Fibroblast of peridontal ligament (primary cell): Measurements from ENCODE around the gene SPRN.
"Not testable (repeated sequence)": the region's sequence is repeated elsewhere in the genome, so short reads cannot be mapped to it uniquely, and the experiment has no call there.

ENCODE experiments used
- DNase-seq: peaks from one replicate; pipeline ENCODE4 v3.0.0-alpha.2; 2010; ENCODE audit errors: extremely low read depth

SPRN gene

DNA sequence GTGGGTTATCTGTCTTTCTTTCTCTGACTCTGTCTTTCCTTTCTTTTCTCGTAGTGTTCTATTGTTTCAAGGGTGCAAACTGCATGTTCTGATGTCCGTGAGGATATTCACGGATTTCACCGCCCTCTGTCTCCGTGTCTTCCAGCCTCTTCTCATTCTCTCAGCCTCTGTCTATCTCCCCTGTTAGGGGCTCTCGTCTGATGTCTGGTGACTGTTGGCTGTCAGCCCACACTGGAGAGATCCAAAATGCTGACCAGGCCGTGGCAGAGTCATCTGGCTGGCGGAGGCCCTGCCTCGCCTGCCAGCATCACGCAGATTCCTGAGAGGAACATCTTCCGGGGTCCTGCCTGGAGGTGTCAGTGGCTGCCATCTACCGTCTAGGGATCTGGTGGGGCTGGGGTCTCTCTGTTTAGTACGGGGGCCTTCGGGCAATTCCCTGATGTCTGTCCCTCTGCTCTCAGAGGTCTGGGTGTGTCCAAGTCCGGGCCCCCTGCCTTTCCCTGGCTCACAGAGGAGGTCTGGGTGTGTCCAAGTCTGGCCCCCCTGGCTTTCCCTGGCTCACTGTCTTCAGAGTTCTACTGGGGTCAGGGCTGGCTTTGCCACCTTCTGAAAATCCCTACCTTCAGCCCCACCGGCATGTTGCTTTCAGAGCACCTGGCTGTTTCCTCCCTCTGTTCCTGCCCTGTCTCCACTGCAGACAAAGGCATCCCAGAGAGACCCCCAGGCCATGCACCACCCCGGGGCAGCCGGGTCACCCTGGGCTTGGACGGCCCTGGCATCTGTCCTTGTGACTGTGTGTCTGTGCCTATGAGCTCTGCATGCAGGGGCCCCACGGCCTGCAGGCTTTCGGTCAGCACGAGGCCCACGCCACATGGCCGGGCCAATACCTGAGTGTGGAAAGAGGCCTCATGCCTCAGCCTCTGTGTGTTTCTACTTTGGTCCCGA, 15.4 kb upstream of the SPRN start:
- DNase-seq, result no peak

DNA sequence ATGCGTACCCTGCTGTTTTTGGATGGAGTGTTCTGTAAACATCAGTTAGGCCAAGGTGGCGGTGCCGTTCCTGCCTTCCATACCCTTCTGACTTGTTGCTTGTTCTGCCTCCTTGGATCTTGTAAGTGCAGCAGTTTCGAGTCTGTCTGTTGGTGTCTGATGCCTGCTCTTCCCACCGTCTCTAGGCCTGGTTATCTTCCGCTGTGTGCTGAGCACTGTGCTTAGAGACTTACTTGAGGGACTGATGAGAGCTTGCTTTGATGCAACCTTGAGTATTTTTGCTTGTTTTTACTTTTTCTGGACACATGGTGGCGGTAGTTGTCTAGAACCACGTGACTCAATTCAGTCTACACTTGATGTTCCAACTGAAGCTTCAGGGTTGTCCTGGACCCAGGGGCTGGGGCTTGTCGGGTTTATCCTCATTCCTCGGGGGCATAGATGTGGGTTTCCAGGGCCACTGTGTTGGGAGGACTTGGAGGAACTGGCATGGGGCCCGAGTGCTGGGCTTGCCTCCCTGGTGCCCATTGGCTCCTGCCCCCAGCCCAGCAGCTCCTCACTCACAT, 14.4 kb upstream of the SPRN start:
- DNase-seq, result peak; percentile 4

DNA sequence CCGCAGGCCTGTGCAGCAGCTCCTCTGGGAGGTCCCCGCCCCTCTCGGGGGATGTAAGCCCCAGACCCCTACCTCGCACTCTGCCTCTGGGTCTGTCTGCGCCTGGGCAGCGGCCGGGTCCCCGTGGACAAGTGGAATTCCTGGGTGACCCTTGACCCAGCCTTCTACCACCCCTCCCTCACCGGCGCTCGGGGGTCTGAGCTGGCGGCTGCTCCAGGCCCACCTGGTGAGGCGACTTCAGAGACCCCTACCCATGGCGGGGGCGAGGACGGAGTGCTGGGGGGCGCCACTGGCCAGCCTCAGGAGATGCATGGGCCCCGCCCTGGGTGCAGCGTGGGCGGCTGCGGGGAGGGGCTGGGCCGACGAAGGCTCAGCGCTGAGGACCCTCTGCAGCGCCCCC, 8.4 kb upstream of the SPRN start:
- not testable (repeated sequence) for DNase-seq

DNA sequence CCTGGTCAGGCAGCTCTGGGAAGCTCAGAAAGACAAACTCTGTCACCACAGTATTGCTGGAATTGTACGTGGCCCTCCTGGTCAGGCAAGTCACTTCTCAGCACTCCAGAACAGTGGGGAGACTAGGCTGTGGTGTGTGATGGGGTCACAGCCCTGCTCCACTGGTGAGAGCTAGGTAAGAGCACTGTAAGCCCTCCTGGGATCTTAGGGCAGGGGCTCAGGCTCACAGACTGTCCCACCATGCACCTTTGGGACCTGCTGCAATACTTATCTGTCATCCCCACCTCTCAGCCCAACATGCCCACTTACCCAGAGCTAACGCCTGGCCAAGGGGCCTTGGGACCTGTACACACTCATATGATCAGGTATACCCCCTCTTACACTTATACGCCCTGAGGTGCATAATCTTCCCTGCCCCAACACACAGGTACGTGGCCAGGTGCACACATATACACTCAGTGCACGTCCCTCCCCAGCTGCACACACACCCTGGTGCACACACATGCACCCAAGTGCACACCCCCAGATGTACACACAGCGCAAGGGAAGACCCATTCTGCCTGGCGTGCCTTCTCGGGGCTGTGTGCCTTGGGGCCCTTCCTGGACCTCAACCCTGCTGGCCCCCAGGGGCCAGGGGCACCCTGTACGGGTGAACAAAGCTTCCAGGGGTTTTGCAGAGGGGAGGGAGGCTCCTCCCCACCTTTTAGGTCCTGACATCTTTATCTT, 7.6 kb upstream of the SPRN start:
- not testable (repeated sequence) for DNase-seq

DNA sequence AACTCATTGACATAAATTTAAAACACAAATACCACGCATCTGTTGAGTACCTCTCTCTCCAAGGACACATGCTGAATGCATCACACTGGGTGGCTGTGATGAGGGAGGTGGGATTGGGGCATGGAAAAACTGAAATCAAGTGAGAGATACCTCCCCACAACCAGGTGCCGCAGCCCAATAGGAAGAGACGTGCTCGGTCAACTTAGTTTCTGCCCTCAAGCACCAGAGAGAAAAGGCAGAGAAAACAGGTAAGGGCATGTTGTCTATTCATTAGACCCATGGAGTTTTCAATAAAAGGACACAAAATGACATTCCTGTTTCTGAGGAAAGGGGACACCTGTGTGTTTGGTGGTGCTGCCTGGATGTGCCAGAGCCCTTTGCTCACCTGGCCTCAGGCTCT, 5.1 kb upstream of the SPRN start:
- not testable (repeated sequence) for DNase-seq

DNA sequence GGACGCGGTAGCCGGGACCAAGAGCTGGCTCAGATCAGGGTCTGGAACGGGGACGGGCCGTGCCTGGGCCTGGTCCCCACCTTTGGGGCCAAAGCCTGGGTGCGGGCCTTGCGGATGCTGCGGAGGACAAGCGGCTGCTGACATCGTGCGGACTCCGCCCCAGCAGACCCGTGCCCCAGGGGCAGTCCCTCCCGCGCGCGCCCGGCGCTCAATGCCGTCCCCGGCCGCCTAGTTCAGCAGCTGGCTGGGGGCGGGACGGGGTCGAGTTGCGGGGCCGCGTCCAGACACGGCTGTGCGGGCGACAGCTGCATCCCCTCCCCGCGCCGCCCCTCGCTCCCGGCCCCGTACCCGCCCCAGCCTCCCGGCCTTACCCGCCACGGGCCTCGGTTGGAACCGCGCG, 323 bp downstream of the SPRN start:
- not testable (repeated sequence) for DNase-seq

DNA sequence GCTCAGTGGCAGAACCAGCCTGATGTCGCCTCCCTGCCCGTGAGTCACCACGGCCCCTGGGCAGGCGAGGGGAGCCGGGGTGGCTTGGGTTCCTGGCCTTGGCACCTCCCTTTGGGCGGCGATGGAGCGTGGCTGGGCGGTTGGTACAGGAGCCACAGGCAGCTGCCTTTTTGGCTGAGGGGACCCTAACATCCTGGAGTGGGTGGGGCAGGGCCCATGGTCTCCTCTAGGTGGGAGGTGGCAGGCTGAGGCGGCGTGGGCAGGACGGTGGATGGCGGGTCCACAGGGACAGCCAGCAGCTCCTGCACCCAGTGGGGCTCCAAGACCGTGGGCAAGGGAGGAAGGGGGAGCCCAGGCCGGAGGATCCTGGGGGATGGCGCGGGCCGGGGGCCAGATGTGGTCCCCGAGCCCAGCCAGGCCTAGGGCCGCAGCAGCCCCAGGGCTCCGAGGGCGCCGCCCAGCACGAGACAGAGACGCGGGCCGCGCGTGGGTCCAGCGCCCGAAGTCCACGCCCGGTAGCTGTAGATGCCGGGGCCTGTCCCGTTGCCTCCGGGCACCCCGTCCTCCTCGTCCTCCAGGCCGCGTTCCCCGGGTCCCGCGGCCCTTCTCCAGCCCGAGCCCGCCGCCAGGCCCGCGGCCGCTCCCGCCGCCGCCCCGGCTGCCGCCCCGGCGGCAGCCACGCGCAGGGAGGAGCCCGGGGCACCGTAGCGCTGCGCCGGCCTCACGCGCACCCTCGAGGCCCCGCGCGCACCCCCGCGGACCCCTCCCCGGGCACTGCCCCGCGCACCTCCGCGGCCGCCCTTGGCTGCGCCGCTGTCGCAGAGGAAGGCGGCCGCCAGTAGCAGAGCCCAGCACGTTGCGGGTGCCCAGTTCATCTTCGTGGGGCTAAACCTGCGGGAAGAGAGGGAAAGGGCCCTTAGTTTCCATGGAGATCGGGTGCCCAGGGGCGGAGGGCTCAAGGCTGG, 1.3 kb downstream of the SPRN start:
- no peak for DNase-seq

DNA sequence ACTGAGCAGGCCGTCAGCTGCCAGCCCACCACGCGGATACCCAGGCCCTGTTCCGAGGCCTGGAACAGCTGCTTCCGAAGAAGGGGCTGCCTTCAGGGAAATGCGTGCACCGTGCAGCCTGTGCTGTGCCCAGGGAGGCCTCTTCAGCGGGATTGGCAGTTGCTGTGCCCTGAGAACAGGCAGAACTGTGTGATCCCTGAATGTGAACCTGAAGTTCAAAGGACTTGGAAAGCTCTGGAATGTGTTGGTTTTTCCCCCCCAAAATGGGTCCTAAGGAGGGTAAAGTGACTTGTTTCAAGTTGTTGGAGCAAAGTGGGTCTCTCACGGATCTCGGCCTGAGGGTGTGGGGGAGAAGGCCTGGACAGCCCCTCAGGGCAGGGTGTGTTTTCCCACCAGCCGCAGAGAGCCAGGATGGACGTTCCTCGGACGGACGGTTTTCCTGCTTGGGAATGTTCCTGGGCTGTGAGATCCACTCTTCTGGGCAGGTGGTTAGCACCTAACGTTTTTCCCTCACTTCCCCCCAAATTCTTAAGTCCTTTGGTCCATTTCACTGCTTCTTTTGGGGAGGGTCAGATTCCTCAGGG, 2.1 kb downstream of the SPRN start:
- DNase-seq, result no peak

DNA sequence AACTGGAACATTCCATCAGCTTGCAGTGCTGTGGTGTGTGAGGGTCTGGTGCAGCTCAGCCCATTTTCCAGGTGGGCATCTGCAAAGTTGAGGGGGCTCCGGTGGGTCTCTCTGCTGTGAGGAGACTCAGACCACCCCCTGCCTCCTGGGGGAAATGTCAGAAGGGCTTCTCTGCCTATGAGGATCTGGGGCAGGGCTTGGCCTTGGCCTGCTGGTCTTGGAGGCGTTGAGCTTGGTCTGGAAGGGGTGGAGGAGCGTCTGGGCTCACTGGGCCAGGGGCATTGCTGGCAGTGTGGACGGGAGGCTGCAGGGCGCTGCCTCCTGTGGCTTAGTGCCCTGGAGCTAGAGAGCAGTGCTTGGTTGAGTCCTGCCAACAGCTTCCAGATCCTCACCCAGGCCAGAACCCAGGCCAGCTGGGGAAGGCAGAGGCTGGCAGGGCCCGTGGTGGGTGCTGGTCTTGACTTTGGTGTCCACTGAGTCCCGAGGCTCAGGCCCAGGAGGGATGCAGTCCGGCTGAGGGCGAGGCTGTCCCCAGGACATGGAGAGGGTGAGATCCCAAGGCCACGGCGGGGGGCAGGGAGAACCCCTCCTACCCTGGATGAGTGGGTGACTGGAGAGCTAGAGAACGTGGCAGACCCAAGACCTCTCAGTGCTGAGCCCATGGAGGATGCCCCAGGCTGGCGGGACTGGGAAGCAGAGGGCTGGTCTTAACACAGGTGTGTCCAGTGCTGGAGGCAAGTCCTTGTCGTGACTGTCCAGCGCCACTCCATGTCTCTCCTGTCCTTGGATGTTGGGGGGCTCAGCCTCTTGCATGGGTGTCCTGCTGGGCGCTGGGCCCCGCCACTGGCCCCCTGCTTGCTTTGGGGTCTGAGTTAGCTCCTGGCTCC, 2.8 kb downstream of the SPRN start:
- no peak for DNase-seq

DNA sequence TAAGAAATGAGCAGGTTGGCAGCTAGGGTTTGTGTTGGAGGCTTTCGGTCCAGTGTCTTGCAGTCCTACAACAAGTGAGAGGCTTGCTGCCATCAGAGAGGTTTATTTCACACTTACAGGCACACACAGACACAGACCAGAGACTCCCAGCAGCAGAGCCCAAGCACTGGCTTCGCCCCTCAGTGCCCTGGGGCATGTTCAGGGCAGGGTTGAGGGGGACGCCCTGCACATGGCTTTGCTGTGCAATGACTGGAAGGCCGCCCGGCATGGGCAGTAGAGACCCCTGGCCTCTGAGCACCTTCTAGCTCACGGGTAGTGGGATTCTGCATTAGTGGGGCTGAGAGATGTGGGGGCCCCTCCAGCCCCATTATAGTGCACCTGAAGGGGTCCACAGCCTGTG, 3.8 kb downstream of the SPRN start:
- no peak for DNase-seq

DNA sequence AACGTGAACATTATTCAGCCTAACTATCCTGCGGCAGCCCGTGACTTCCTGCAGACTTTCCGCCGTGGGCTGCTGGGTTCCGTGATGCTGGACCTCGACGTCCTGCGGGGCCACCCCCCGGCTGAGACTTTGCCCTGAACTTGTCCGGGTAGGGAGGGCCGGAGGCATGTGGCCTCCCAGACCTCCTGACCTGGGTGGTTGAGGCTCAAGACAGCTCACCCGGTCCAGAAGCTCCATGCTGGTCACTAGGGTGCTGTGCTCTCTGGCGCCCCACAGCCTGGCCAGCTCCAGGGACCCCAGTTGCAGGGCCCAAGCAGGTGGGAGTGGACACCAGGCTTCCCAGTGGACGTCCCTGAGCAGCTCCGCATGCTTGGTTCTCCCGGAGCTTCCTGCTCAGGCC, 4.4 kb downstream of the SPRN start:
- DNase-seq, result no peak

DNA sequence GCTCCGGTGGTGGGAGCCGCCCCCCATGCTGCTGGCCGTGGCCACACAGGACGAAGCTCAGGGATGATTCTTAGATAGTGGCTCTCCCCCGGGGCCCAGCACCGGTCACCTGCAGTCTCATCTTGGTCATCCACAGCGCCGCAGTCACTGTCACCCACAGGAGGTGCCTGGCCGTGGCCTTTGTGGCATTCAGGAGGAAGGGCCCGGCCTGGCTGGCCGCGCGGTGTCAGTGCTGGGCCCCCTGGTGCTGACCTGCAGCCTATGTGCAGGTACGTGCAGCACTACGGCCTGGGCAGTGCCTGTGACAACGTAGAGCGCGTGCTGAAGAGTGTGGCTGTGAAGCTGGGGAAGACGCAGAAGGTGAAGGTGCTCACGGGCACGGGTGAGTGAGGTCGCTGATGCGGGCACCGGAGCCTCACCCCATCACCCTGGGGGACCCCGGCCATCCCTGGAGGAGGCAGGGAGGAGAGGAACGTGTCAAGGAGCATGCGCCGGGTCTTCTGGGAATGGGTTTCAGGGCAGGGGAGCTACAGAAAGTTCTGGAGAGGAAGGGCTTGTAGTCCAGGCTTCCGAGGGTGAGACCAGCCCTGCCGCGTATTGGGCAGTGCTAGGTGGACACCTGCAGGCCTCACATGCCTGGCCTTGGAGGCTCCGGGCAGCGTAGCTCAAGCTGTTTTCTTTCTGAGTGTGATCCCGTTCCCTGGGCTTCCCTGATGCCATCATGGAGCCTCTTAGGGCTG, 5.0 kb downstream of the SPRN start:
- DNase-seq, result no peak

DNA sequence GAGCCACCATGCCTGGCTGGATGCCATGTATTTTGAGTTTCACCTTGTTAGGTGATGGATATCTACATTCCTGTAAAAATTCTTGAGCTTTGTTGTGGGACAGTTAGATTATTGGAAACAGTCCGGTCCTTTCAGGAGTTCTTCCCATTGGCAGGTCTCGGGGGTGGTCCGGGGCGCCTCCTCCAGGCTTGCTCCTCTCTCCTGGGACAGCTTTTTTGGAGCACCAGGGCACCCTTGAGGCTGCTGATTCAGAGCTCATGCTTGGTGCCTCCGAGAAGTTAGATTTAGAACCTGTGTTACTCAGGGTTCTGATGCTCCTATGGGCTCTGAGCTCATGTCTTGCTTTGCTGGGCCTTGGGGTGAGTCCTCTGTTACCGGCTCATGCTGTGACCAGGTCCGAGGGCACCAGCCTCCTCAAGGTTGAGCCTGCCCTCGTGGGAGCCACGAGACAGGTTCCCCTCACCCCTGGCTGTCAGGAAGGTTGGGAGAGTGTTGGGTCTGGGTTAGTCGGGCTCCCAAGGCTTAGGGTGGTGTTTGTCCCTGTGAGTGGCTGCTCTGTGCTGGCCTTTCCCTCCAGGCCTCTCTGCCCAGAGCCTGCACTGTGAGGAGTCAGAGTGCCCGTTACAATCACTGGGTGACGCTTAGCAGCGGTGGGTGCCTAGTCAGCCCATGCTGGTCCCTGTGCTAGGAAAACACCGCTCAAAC, 6.0 kb downstream of the SPRN start:
- no peak for DNase-seq

DNA sequence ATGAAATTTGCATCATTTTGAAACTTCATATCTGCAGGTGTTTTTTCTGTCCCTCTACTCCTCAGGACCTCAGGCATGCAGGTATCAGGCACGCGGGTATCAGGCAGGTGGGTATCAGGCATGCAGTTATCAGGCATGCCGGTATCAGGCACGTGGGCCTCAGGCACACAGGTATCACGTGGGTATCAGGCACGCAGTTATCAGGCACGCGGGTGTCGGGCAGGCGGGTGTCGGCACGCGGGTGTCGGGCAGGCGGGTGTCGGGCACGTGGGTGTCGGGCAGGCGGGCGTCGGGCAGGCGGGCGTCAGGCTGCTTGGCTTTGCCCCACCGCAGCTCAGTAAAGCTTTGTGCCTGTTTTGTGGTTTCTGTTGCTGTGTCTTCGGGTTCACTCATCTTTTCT, 8.7 kb downstream of the SPRN start:
- no peak for DNase-seq

DNA sequence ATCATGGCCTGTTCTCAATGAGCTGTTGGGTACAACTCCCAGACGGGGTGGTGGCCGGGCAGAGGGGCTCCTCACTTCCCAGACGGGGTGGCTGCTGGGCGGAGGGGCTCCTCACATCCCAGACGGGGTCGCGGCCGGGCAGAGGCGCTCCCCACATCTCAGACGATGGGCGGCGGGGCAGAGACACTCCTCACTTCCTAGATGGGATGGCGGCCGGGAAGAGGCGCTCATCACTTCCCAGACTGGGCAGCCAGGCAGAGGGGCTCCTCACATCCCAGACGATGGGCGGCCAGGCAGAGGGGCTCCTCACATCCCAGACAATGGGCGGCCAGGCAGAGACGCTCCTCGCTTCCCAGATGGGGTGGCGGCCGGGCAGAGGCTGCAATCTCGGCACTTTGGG, 10.0 kb downstream of the SPRN start:
- DNase-seq, result not testable (repeated sequence)

DNA sequence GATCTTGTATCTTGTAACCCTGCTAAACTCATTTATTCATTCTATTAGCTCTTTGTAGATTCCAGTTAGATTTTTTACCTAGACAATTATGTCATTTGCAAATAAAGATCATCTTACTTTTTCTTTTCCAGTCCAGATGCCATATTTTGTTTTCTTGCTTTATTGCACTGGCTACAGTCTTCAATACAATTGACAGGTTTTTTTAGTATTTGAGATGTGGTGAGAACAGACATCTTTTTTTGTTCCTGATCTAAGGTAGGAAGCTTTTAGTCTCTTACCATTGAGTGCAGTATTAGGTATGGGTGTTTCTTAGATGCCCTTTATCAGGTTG, 12.1 kb downstream of the SPRN start:
- no peak for DNase-seq

DNA sequence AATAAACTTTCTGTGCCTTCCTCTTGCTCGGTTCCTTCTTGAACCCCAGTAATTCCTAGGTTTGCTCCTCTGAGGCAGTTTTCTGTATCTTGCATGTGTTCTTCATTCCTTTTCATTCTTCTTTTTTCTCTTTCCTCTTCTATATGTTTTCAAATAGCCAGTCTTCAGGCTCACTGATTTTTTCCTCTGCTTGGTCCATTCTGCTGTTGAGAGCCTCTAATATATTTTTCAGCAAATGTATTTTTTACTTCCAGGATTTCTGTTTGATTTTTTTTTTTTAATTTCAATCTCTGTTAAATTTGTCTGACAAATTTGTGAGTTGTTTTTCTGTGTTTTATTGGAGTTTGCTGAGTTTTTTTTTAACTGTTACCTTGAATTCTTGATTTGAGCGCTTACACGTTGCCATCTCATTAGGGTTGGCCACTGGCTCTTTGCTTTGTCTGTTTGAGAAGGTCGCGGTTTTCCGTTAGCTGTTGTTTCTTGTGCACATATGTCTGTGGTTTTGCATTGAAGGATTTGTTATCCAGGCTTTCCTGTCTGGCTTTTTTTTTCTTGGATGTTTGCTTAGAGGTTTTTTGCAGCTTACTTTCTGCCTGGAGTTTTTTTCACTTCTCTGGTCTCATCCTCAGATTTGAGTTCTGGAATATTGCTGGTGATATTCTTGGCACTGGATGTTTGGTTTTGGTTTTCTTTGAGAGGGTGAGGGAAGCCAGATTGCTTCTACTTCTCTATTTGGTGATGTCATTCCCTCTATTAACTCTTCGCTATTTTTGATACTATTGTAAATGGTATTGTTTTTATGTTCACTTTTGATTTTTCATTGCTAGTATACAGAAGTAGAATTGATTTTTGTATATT, 12.7 kb downstream of the SPRN start:
- no peak for DNase-seq
